Hematopoietic multipotent progenitor cell treated with erythropoietin and hydrocortisone succinate and interleukin-3 and kit ligand, for 17 days (in vitro differentiated cells): ENCODE measurements around the gene MED1.
"Not testable (repeated sequence)": the region's sequence is repeated elsewhere in the genome, so short reads cannot be mapped to it uniquely, and the experiment has no call there.

Source experiments
- DNase-seq: peaks from one replicate; pipeline ENCODE4 v3.0.0-alpha.2; 2015; ENCODE audit warnings: low spot score

MED1 gene

DNA sequence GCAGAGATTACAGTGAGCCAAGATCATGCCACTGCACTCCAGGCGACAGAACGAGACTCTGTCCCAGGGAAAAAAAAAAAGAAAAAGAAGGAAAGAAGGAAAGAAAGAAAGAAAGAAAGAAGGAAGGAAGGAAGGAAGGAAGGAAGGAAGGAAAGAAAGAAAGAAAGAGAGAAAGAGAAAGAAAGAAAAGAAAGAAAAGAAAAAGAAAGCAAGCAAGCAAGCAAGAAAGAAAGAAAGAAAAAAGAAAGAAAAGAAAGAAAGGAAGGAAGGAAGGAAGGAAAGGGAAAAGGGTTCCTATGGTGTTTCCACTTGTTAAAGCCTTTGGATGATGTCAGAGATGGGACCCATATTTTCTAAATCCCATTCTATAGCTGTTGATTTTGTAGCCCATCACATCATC, 11.2 kb downstream of the MED1 start:
- DNase-seq: not testable (repeated sequence)

- DNase-seq: no peak
Measured at GRCh38 chr17:39429600-39429999, 21.5 kb downstream of the MED1 start.

- peak; percentile 52 for DNase-seq
Measured at GRCh38 chr17:39416141-39416540, 34.9 kb downstream of the MED1 start.

DNA sequence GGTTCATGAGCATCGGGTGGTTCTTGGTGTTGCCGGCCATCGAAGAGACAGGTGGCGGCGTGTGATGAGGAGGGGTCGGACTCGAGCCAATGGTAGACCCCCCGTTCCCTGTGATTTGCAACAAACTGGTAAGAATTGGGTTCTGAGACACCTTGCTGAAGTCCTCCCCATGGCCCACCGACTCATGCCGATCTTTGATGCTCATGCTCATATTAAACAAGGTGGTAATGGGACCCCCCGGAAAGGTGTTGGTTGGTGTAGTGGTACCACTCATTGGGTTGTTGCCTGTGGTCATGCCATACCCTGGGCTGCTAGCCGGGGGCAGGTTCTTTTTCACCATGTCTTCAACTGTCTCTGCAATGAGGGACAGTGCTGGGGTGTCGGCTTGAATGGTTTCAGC, 40.8 kb downstream of the MED1 start:
- DNase-seq: no peak

DNA sequence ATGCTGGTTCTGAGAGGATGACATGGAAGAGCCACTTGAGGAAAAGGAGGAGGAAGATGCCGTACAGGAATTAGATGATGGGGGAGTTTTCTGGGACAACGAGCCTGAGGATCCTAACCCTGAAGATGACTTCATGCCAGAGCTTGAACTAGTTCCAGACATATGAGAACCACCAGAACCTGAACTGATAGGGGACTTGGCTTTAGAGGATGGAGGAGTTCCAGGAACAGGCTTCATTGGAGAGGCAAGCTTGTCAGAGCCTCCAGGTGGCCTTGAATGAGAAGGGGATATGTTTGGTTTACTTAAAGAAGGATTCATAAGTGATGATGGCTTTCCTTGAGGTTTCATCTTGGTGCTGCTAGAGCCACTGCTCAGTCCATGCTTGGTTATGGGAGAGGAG, 42.7 kb downstream of the MED1 start:
- DNase-seq: no peak

GRCh38 chr17:39406951-39407350, 44.1 kb downstream of the MED1 start:
- no peak for DNase-seq

DNA sequence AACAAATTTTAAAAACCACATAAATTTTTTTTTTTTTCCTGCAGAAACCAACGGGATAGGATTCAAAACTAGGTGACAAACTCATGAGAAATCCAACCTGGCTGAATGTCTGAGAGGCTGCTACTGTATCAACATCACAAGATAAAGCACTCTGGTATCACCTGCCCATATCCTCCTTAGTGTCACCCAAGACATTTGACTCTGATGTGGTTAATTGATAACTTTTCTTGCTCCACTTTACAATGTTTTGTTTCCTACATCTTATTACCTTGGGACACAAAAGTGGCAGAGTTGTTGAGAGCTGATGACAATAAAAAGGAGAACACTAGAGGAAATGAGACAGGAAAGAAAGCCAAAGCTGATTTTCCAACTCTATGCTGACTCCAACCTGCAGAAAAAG, 45.6 kb downstream of the MED1 start:
- DNase-seq: no peak

DNA sequence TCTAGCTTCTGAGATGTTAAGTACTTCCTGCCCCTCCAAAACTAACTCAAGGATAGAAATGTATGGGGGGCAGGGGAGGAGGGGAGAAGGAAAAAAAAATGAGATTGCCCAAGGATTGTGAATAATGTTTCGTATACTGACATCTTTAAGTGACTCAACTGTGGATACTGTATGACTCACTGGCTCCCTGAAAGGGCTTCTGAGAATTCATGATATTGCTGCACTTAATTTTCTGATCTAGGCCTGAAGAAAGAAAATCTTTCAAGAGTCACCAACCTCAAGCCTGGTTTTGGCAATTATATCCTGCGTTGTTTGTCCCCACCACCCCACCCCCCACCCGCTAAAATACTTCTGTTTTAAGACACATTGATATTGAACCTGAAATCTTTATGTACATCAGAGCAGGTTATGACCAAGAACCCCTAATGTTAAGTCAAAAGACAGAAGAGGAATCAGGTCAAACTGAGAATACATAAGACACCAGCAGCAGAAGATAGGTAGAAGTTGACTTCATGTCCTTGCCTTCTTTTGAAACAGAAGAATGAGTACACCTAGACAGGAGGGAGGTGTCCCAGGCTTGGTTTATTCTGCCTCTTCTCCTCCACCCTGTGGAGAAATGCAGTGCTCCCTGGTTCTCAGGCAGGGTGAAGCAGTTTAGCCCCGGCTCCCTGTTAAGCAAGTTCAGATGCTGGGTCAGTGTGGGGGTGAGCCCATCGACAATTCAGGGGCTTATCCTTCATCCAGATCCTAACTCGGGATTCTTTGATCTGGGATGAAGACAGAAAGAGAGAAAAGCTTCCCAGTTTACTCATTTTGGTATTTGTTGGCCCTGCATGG, 46.3 kb downstream of the MED1 start:
- no peak for DNase-seq

DNA sequence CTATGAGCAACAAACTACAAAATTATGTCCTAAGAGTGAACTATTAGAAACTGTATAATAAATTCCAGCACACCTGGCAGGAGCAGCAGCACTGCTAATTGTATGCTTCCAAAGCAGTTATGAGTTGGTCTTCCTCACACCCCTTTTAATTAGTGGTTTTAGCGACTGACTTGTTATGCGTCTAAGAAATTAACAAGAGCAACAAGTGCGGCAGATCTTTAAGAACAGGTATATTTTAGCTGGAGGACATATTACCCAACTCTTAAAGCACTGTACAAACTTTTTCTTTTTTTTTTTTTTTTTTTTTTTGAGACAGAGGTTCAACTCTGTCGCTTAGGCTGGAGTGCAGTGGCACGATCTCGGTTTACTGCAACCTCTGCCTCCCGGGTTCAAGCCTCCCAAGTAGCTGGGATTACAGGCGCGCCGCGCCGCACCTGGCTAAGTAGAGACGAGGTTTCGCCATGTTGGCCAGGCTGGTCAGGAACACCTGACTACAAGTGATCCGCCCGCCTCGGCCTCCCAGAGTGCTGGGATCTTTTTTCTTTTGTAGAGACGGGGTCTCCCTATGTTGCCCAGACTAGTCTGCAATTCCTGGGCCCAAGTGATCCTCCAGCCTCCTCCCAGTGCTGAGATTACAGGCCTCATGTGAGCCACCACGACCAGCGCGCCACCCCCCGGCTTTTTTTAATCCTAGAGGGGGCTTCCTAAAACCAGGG, 48.0 kb downstream of the MED1 start:
- DNase-seq: no peak

DNA sequence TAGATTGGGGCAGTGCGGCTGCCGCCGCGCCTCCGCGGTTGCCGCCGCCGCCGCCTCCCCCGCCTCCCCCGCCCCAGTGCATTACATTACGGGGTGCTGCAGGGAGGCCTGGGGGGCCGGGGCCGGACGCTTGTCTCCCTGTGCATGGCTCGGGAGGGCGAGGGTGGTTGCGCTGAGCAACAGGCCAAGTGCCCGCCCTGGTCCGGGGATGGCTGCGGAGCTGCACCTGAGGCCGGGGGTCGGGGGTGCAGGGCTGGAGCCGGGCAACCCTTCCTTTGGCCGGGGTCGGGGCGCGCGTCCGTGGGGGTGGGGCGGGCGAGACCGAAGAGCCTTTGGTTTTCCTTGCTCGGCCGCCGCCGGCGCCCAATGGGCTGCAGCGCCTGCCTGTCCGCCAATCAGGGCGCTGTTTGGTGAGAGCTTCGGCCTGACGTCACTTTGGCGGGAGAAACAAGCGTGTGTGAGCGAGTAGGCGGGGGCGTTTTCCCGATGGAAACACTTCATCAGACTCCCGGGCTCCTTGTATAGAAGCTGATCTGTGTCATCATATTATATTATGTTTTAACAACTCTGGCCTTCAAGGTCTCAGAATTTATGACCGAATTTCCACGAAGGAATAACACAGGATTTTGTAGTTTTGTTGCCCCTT, 48.7 kb downstream of the MED1 start:
- DNase-seq: peak; percentile 90

- DNase-seq: peak; percentile 91
Measured at GRCh38 chr17:39401412-39402243, 49.4 kb downstream of the MED1 start, which contains the start of gene FBXL20. TSS of gene FBXL20 (minus strand) at chr17:39401626. CDS start at chr17:39401402, 224 bp downstream.

GRCh38 chr17:39400547-39401411, 50.3 kb downstream of the MED1 start:
- peak; percentile 45 for DNase-seq

DNA sequence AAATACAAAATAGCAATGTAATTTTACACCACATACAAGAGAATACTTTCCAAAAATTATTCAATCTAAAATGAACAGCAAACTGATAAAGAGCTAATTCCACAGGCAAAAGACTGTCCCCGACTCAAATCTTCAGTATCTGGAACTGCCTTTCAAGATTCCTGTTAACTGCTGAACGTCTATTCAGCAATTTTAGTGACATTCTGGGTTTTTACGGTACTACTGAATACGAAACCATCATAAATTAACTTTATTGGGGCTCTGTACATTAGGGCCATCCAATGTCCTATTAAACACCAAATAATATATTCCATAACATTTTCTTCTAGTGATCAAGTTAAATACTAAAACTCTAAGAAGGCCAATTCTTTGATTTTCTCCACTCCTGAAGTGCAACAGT, 51.3 kb downstream of the MED1 start:
- no peak for DNase-seq

GRCh38 chr17:39393736-39394135, 57.3 kb downstream of the MED1 start:
- DNase-seq: no peak

- DNase-seq: no peak
Measured at GRCh38 chr17:39391448-39391847, 59.6 kb downstream of the MED1 start.

DNA sequence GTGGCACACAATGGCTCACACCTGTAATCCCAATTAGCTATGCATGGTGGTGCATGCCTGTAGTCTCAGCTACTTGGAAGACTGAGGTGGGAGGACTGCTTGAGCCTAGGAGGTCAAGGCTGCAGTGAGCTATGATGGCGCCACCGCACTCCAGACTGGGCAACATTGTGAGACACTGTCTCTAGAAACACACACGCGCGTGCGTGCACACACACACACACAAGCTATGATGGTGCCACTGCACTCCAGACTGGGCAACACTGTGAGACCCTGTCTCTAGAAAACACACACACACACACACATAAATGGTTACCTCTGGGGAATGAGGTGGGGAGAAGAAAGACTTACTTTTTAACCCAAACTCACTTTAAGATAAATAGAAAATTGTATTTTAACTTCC, 66.0 kb downstream of the MED1 start:
- DNase-seq: no peak

GRCh38 chr17:39380144-39380543, 70.9 kb downstream of the MED1 start:
- no peak for DNase-seq

DNA sequence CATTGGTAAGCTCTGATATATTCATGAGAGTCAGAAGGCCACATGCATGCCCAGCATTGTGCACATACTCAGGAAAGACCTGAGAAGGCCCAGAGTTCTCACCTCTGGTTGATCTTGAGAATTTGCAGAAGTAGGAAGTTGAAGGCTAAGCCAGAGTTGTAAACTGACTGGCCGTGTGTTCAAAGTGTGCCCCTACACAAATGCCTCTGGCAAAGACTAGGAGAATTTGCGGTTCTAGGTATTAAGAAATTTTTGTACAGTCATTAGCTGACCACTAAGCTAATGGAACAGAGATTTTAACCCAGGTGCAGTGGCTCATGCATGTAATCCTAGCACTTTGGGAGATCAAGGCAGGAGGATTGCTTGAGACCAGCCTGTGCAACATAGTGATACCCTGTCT, 74.6 kb downstream of the MED1 start:
- DNase-seq: no peak

- not testable (repeated sequence) for DNase-seq
Measured at GRCh38 chr17:39367805-39368204, 83.3 kb downstream of the MED1 start.

GRCh38 chr17:39365872-39366271, 85.2 kb downstream of the MED1 start:
- DNase-seq: no peak

GRCh38 chr17:39365242-39365641, 85.8 kb downstream of the MED1 start:
- DNase-seq: no peak
